HTERT RPE-1 (cell line): Measurements from ENCODE around the gene FGD5.
"Not testable (repeated sequence)": the region's sequence is repeated elsewhere in the genome, so short reads cannot be mapped to it uniquely, and the experiment has no call there.

Experiments used
- in situ Hi-C: fragments of 300-500 bp; cut with MboI; formaldehyde crosslinking; loops from 4 replicates; pipeline ENCODE4 v1.14.3; 2020; ENCODE audit warnings: low sequenced_read_pairs

FGD5 gene

DNA sequence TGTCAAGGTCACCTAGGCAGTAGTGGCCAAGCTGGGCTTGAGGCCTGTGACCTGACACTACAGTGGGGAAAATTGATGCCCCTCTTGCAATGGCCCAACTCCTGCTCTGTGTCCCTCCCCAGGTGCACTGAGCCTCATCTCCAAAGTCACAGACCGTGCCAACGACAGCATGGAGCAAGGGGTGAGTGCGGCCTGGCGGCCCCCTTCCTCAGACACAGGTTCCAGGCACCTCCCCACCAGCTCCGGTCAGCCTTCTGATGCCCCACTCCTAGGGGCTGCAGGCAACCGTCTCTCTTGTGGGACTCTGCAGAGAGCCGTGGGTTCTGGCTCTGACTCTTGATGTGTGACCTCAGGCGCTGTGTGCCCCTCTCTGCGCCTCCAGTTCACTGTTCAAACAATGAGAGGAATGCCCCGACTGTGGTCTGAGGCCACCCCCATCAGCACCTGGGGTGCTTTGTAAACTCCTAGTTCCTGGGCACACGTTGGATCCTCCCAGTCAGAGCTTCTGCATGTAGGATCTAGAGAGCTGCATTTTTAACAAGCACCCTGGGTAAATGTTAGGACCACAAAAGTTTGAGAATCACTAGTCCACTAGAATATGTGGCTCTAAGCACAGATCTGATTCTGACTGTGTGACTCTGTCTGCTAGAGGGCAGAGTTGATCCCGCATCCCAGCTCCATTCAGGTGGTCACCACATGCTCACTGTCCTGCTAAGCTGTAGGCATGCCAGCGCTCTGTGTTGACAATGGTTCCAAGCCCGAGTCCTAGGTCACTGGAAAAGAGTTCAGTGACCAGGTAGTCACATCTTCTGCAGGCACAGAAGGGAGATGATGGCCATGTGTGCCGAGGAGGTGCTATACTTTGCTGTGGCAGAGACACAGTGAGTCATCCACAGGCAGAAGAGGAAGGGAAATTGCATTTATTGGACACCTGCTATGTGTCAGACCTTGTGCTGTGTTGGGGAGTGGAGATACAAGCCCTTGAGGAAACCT, 82.4 kb downstream of the FGD5 start:
- in situ Hi-C loops, result no loop called here

DNA sequence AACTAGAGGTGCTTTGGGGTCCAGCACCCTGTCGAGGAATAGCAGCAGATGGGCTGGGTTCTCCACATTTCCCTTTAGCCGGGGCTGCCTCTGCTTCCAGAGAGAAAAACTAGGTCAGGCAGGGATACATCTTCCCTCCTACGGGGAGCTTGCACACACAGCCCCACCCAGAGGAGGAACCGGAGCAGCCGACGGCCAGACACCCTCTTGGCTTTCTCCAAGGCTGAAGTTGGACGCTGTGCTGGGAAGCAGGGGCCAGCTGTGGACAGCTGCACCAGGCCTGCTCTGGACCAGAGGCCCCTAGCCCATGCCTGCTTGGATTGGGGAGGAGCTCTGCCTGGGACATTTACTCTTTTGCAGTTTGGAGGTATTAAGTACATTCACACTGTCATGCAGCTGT, 84.0 kb downstream of the FGD5 start:
- in situ Hi-C loops, result no loop called here

DNA sequence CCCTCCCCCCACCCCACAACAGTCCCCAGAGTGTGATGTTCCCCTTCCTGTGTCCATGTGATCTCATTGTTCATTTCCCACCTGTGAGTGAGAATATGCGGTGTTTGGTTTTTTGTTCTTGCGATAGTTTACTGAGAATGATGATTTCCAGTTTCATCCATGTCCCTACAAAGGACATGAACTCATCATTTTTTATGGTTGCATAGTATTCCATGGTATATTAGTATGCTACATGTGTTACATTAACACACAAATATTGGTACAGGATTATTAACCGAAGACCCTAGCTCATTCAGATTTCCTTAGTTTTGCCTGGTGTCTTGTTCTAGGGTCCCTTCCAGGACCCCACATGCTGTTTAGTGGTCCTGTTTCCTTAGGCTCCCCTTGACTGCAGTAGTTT, 84.7 kb downstream of the FGD5 start:
- in situ Hi-C loops, result not testable (repeated sequence)

DNA sequence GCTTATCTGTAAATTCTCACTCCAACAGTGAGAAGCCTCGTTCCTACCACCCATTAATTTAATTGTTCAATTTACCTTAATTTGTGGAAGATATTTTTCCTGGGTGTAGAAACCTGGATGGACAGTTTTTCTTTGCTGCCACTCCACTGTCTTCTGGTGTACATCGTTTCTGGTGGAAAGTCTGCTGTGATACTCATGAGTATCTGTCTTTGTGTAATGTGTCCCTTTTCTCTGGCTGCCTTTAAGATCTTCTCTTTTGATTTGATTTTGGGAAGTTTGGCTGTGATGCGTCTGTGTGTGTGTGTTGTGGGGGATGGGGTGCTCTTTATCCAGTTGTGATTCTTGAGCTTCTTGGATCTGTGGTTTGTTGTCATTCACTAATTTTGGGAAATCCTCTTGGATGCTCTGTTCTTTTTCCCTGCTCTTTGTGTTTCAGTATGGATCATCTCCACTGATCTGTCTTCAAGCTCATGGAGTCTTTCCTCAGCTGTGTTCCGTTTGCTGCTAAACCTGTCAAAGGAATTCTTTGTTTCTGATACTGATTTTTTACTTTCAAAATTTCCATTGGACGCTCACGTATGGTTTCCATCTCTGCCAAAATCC, 86.4 kb downstream of the FGD5 start:
- in situ Hi-C loops, result no loop called here

DNA sequence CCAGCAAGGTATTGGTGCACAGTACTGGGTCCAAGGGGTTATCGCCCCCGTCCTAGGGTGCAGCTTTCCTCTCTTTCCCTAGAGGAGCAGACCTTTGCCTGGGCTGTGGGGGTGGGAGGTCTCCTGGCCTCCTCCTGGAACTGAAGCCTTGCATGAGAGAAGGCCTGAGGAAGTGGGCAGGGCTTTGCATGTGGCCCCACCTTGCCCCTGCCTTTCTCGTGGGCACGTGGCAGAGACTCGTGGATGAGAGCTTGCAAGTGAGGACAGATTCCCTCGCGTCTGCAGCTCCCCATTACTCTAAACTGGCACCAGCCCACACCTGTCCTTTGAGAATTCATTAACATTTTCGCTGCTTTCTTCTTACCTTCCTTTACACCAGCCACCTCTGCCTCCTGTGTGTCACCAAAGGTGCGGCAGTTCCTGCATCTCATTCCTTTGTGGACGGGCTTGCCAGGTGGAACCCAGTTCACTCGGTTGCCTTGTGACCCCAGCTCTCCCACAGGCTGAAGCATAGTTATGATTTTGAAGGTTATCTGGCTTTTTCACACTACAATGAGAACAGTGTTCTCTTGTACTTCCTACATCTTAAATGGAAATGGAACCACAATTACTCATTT, 87.7 kb downstream of the FGD5 start:
- in situ Hi-C loops, result no loop called here

DNA sequence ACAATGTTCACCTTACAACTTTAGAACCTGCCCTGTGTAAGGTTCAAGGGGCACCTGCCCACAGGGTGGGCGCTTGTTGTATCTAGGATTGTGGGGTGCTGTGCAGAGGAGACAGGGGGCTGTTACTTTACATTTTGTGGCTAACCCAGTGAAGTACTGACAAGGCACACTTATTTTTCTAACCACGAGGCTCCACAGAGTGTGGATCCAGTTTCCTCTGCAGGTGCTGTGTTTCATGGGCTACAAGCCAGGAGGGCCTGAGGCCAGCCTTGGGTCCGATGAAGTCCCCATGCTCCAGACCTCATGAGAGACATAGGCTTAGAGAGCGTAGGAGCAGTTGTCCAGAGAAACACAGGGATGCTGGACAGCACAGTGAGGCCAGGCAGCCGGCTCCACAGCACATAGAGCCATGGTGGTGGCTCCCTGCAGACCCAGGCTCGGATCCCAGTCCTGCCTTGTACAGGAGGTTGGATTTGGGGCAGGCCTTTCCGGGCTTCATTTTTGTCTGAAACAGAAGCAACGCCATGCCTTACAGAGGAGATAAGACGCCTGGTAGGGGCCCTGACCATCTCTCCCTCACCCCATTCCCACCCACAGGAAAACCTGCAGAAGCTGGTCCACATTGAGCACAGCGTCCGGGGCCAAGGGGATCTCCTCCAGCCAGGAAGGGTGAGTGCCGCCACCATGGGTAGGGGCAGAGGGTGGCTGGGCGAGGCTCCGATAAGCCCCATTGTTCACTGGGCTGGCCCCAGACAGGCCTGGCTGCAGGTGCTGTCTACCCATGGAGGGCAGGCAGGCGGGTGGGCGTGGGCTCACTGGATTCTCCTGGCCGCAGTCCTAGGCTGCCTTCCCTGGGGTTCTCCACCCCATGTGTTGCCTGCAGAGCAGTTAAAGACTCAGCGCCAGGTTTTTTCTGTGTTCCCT, 88.5 kb downstream of the FGD5 start:
- in situ Hi-C loops, result no loop called here

DNA sequence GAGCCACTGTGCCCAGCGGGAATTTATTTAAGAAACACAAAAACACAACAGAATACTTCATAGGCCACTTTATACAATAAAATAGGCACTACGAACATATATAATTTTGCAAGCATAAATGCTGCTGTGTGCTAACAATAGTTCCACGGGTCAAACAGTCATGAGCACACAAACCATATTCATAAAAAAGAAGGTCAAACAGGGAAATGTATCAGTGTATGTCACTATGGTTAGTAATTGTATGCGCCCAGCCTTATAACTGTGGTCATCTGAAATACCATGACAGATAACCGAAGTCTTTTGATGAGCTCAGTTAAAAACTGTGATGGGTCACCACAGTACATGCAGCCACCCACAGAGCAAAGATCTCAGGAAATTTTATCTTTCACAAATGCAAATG, 90.5 kb downstream of the FGD5 start:
- in situ Hi-C loops, result no loop called here

DNA sequence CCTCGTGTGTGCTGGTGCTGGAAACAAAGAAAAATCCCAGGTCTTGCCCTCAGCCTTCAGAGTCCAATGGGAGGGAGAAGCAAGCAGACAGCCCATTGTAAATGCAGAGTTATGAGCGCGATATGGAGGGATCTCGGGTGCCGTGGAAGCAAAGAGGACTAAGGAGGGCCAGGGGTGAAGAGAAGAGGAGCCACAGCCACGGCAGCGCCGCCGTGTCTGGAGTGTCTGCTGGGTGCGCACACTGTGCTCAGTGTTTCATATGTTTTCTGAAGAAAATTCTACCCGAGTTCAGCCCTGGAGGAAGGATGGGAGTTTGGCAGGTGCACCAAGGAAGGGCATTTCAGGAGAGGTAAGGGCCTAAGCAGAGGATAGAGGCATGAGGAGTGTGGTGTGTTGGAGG, 92.9 kb downstream of the FGD5 start:
- in situ Hi-C loops, result no loop called here

DNA sequence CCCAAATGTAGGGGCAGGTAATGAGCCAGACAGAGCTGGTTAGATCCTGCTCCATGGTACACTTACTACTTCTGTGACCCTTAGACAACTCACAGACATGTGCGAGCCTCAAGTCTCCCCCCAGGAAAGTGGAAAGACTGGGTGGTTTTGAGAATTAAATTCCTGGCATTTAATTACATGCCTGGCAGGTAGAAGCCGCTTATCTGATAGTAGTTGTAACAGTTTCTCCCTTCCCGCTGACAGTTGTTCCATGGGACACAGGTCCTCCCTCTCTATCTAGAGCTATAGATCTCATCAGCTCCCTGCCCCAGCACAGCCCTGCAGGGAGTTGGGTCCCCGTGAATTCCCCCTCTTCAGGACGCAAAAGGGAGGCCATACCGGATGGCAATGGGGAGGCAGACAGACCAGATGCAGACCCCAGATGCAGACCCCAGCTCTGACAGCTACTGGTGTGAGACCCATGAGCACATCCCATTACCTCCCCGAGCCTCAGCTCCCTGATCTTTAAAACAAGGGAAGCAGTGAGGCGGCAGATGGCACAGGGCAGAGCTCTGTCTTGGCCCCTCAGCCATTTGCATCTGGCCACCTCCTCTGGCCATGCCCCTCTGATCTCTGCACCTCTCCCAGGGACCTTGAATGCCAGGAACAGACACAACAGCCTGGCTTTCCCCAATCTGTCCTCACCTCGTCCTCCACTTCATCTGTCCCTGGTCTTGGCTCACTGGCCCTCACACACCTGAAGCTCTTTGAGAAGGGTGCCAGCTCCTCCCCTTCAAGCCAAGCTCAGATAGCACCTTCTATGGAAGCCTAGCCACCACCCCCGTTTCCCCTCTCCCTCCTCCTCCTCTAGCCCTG, 94.5 kb downstream of the FGD5 start:
- in situ Hi-C loops, result no loop called here

DNA sequence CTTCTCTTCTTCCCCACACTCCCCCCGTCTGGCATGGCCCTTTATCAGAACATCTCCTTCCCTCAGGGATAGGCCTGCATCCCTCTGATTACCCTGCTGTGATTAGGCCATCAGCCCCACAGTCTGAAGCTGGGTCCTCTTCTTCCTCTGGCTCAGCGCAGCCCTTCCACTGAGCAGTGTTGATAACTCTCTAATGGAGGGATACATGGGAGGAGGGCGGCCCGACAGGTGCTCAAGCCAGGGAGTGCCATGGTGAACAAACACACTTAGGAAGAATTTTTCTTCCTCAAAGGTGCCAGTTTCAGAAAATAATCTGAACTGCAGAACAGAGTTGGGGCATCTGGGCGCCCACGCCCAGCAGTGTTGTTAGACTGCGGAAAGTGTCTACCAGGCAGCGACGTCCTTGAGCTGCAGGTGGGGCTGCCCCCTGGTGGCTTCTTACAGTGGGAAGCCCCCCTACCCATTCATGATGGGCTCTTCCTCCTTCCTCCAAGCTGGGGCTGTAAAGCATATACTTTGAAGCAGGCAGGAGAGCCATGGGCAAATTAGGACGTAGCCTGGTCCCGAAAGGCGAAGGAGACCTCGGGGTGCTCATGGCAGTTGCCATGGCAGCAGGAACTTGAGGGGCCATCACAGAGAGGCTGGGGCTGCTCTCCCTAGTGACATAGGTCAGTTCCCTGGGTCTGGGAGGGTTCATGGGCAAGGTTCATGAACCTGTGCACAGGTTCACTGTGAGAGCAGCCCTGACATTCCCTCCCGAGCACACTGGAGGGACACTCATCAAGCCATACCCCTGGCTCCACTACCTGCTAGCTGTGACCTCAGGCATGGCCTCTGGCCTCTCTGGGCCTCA, 95.4 kb downstream of the FGD5 start:
- in situ Hi-C loops, result no loop called here

DNA sequence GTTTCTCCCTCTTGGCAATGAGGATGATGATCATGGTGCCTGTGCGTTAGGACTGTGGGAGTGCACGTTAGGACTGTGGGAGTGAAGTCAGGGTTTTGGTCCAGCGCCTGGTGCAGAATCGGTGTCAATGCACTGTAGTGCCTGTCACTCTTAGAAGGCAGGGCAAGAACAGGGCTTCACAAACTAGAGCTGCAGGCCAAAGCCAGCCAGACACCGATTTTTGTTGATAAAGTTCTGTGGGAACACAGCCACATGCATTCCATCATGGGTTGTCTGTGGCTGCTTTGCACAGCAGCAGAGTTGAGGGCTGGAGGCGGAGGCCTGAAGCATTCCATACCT, 96.0 kb downstream of the FGD5 start:
- in situ Hi-C loops, result no loop called here

DNA sequence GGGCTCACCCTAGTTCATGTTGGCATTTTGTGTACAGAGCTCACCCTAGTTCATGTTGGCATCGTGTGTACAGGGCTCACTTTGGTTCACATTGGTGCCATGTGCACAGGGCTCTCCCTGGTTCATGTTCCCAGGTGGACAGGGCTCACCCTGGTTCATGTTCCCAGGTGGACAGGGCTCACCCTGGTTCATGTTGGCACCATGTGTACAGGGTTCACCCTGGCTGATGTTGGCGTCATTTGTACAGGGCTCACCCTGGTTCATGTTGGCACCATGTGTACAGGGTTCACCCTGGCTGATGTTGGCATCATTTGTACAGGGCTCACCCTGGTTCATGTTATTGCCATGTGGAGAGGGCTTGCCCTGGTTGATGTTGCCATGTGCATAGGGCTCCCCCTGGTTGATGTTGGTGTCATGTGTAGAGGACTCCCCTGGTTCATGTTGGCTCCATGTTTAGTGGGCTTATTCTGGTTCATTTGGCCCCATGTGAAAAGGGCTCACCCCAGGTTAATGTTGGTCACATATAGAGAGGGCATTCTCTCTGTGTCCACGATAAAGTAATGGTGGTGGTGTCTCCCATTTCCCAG, 97.0 kb downstream of the FGD5 start:
- in situ Hi-C loops, result no loop called here

DNA sequence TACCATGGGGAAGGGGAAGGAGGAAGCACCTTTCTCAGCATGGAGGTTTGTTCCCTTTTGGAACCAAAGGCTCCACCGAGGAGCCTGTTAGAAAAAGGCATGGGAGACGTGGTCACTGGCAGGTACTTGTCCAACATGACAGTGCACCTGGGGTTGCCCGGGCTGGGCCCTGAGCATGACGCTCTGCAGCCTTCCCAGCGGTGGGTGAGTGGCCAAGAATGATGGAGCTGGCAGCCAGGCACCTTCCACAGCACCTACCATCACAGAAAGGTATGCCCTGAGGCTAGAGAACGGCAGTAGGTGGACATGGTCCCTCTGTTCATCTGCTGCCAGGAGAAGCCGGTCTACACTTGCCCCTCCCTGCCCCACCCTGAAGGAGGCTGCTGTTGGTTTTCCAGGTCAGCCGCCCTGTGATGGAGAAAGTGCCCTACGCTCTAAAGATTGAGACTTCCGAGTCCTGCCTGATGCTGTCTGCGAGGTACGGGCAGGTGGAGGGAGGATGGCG, 99.6 kb downstream of the FGD5 start:
- in situ Hi-C loops, result no loop called here

DNA sequence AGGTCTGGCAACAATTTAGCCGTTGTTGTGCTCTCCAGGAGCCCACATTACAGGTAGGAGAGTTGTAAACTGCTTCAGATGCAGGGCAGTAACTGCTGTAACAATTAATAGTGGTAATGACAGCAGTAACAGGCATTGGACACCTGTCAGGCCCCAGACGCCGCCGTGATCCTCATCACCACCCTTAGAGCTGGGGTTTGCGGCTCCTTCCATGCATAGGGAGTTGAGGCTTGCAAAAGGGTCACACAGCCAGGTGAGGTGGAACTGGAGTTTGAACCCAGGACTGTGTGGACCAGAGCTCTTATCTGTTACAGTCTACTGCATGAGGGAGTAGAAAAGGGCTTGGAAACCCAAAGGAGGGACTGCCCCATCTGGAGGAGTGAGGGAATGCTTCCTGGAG, 101.8 kb downstream of the FGD5 start:
- in situ Hi-C loops, result no loop called here

DNA sequence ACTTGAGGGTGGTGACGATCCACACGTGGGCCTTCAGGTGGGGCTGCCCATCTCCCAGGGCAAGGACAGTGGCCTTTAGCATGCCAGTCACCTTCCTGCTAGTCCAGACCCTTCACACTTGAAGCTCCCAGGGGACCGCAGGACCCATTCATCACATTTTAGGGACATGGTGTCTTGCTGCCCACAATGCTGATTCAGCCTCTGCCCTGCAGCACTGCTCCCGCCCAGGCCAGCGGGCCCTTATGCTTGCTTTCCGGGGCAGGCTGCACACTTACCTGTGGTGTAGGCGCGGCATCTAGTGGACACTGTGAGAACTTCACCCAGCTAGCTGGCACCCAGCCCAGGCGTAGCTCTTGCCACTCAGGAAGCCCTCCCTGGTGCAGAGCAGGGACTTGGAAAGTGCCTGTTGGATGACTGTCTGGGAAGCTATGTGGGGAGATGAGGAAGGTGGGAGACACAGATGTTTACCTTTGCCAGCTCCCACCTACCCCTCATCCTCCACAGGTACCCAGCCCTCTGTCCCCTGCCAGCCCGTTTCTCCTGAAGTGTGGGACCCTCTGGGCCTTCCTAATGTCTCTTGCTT, 102.4 kb downstream of the FGD5 start:
- in situ Hi-C loops, result no loop called here

DNA sequence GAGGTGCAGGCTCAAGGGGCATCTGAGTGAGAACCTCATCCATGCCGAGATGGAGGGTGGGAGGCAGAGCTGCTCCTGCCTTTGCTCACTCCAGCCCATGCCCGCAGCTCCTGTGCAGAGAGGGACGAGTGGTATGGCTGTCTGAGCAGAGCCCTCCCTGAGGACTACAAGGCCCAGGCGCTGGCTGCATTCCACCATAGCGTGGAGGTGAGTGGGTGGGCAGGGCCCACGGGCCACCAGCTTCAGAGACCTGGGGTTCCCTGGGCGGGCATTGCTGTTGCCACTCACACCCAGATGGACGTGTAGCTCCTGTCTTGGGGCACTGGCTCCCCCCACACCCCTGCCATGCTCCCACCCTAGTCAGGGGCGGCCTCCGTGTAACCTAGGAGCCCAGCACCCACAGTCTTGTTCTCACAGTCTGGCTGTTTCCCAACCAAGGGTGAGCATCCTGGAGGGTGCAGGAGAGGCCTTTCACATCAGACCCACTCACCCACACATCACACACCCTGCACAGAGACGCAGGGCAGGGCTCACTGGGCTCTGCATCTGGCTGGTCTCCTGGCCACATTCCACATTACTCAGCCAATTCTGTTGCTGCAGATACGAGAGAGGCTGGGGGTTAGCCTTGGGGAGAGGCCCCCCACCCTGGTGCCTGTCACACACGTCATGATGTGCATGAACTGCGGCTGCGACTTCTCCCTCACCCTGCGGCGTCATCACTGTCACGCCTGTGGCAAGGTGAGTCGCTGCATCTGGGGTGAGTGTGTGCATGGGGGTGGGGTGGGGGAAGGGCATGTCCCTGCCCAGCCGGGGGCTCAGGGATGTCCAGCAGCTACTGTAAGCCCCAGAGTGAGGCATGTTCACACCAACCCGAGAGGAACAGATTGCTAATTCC, 103.3 kb downstream of the FGD5 start:
- in situ Hi-C loops, result no loop called here

DNA sequence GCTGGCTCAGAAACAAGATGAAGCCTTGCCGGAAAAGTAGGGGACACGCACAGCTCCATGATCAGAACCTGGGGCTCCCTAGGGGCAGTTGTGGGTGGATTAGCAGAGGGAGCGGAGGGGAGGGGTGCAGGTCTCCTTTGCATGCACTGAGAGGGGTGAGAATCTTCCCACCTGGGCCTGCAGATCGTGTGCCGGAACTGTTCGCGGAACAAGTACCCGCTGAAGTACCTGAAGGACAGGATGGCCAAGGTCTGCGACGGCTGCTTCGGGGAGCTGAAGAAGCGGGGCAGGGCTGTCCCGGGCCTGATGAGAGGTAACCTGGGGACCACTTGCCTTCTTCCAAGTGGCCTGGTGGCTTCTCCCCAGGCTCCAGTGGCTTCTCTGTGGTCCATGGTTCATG, 104.1 kb downstream of the FGD5 start:
- in situ Hi-C loops, result no loop called here
